Activated naive CD8-positive, alpha-beta T cell treated with anti-CD3 and anti-CD28 coated beads for 36 hours (primary cell): ENCODE measurements around the gene ADAMTS17. TPM values are rescaled to one million over a fixed set of nuclear protein-coding genes. Genes with fewer than 3 reads are reported as not detected.
"Not testable (repeated sequence)": the region's sequence is repeated elsewhere in the genome, so short reads cannot be mapped to it uniquely, and the experiment has no call there.

Experiments
- DNase-seq: peaks from one replicate; pipeline ENCODE4 v3.0.0; 2021
- H3K27ac Mint-ChIP-seq: one replicate; pipeline ENCODE4 v1.8.0; 2022; ENCODE audit warnings: mild to moderate bottlenecking, moderate library complexity, mixed read lengths
- H3K27me3 Mint-ChIP-seq: one replicate; pipeline ENCODE4 v1.8.0; 2022; ENCODE audit warnings: mild to moderate bottlenecking, mixed read lengths
- H3K36me3 Mint-ChIP-seq: one replicate; pipeline ENCODE4 v1.8.0; 2021; ENCODE audit warnings: mild to moderate bottlenecking, mixed read lengths
- H3K4me1 Mint-ChIP-seq: one replicate; pipeline ENCODE4 v1.8.0; 2021; ENCODE audit warnings: mixed read lengths
- H3K4me3 Mint-ChIP-seq: one replicate; pipeline ENCODE4 v1.8.0; 2022; ENCODE audit warnings: mild to moderate bottlenecking, moderate library complexity, mixed read lengths
- H3K9me3 Mint-ChIP-seq: one replicate; pipeline ENCODE4 v1.8.0; 2022; ENCODE audit warnings: mixed read lengths
- total RNA-seq, 2 experiments: library from RNA; stranded (reverse); gene quantifications; one replicate each; pipeline ENCODE4 v1.2.3, GENCODE V29; 2021

ADAMTS17 gene
- total RNA-seq, 2 experiments from 2014 or later: 2.5 to 3.6 TPM

DNA sequence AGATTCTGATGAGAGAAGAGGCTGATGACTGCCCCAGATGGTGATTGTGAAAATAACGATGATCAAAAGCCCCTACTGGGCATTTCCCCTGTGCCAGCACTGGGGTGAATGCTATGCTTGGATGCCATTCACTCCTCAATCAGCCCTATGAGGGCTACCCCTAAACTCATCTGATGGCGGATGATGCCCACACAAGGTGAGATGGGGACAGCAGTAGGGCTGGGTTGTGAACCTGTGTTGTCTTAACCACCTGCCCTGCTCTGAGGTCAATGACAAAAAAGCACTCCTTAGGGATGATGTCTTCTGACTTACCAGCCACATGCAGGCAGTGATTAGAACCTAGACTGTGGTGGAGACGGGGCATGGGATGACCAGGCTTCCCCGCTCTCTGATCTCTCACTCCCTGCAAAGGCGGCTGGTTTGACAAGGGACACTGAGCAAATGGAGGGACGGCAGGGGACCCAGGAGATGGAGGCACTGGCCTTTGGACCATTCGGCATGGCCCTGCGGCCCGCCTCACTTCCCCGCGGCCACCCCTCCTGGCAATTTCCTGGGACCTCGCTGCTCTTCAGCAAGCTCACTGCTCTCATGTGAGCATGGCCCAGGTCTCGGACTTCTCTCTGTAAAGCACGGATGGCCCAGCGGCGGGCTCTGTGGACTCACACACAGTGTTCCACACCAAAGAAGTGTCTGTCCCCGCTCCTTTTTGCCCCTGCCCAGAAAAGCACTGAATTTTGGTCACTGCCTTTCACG is 357.1 kb downstream of the ADAMTS17 start:
- Mint-ChIP-seq H3K27ac (no peak overlapping the region), H3K36me3 (peaks cover 10% of the 10 kb centered on the region), H3K4me1 (peaks cover 5% of the 10 kb centered on the region), H3K9me3 (no peaks in the 10 kb centered on the region), H3K4me3 (no peak overlapping the region), H3K27me3 (no peaks in the 10 kb centered on the region)
- no peak for DNase-seq

DNA sequence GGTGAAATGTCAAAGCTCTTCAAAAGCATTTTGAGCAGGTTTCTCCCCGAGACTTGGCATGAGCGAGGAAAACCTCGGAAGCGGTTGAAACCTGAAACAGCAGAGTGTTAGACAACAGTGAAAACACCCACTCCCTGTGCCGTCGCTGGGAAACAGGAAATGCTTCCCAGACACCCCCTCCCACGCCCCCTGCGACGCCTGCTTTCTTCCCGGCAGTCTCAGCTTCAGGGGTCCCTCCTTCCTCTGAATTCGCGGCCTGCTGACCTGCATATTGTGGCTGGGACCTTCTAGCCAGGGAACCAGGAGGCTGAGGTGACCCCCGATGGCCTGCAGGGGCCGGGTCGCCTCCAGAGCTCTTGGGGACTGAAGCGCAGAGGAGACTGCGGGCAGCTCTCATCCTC is 357.9 kb downstream of the ADAMTS17 start:
- H3K4me1 Mint-ChIP-seq: peaks cover 5% of the 10 kb centered on the region
- H3K27ac Mint-ChIP-seq: no peak overlapping the region
- DNase-seq: no peak

DNA sequence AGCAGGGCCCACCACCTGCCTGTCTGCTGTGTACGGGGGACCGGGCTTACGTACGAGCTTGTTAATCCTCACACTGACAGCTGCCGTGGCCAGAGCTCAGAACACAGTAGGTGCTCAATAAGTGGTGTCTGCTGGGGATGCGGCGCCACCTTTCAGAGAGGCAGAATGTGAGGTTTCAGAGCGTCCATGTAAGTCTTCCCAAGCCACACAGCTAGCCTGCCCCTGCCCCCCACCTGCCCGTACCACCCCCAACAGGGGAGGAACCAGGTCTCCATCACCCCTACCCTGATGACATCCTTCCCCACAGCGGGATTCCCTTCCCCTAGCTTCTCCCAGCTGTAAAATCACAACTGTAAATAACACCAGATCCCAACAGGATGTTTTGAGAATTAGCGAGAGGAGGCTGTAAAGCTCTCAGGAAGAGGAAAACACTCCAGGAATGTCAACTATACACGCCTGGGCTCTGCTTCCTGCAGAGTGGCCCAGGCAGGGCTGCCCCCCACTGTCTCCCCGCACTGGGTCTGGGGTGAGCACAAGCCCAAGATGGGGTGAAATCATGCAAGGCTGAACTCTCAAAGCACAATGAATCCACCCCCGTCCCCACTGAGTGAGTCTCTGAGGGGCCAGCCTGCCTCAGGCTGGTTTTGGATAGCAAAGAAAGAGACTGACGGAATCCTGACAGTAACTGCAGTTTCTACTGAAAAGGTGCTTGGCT is 358.4 kb downstream of the ADAMTS17 start:
- no peak overlapping the region for H3K27ac Mint-ChIP-seq
- no peaks in the 10 kb centered on the region for H3K9me3 Mint-ChIP-seq
- no peaks in the 10 kb centered on the region for H3K27me3 Mint-ChIP-seq
- H3K4me1 Mint-ChIP-seq: peaks cover 5% of the 10 kb centered on the region
- H3K36me3 Mint-ChIP-seq: peaks cover 2% of the 10 kb centered on the region
- DNase-seq: no peak
- H3K4me3 Mint-ChIP-seq: no peak overlapping the region

More for the DNA sequence above, 357.9 kb downstream of the ADAMTS17 start:
- Mint-ChIP-seq H3K36me3 (peaks cover 5% of the 10 kb centered on the region), H3K9me3 (no peaks in the 10 kb centered on the region), H3K27me3 (no peaks in the 10 kb centered on the region), H3K4me3 (no peak overlapping the region)

DNA sequence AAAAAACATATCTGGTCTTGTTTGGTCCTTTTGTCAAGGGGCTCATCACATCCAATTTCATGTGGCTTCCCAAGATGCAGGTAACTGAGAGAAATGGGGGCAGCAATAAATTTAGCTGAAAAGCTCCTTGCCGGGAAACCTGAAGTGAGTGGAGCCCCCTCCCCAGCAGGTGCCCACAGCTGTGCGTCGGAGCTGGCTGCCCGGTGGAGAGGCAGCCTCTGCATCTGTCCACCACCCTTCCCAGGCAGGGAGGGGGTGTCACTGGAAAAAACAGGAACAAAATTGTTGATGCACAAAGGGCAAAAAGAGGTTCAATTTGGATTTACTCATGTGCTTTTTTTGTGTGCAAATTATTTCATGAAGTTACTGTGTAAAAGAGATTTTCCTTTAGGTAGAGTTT is 359.1 kb downstream of the ADAMTS17 start:
- Mint-ChIP-seq H3K27me3 (no peaks in the 10 kb centered on the region), H3K27ac (no peak overlapping the region), H3K4me3 (no peak overlapping the region), H3K4me1 (peaks cover 5% of the 10 kb centered on the region), H3K36me3 (no peaks in the 10 kb centered on the region), H3K9me3 (no peaks in the 10 kb centered on the region)
- DNase-seq: no peak

DNA sequence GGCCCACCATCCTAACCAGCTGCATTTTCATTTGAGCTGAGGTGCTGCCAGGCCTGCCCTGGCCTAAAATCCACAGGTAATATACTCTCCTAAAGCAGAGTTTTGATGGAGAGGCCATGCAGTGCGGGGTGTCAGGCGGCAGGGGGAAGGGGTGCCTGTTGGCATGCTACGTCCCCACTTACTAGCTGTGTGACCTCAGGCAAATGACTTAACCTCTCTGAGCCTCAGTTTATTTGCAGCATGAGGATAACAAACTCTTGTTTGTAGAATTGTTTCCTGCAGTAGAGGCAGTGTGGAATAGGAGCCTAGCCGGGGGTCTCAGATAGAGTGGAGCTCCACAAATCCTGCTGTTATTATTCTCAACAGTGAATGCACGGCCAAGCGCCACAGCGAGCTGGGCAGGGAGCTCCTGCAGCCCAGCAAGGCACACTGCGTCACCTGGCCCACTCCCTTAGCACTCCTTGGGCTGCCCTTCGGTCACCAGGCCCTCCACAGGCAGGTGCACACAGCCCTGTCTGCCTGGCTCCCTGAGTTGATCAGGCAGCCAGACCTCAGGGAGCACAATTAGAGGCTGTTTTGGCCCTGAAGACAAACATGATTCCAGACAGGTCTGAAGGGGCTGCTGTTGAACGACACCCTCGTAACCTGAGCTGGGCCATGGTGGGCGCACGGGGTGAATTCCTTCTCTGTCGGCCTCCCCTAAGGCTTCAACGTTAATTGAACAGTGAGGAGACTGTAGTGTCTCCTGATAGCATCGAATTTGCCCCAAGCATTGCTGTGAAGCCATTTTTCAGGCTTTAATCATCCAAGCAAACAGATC is 359.7 kb downstream of the ADAMTS17 start:
- Mint-ChIP-seq H3K9me3 (no peaks in the 10 kb centered on the region), H3K27me3 (no peaks in the 10 kb centered on the region), H3K4me1 (peaks cover 5% of the 10 kb centered on the region), H3K27ac (no peak overlapping the region), H3K36me3 (no peaks in the 10 kb centered on the region), H3K4me3 (no peak overlapping the region)
- DNase-seq: no peak

DNA sequence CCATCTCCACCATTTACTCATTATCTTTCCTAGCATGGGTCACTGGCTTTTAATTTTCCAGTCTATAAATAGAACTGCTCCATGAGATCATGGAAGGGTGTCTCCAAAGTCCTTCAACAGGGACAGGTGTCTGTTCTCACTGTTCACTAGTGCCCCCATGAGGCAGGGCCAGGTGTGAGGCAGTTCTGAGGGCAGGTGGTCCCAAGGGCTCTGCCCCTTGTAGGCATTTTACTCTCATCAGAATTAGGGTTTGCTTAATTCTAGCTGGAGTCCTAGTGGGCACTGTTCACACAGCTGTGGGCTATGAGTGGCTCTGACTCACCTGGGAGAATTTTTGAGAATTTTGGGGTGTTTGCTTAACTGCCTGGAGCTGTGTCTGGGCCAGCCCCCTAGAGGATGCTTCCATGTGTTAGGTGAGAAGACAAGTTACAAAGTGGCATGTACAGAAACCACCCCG is 360.6 kb downstream of the ADAMTS17 start:
- DNase-seq: no peak
- no peaks in the 10 kb centered on the region for H3K36me3 Mint-ChIP-seq

DNA sequence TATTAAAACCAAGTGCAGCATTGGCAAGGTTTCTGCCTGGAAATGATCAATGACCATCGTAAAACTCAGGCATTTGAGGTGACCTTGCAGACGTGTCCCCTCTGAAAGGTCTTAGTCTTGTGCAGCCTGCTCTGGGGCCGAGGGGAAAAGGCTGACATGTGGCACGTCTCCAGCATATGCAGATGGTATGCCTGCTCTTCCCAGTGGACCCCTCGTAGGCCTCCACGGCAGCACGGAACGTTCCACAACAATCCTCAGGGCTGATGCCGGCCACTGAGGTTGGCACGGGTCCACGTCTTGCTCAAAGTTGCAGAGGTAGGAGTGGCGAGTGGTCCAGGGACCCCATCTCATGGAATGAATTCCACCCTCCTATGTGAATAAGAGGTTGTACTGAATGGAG is 361.0 kb downstream of the ADAMTS17 start:
- H3K27ac Mint-ChIP-seq: no peak overlapping the region

More for the DNA sequence above, 360.6 kb downstream of the ADAMTS17 start:
- H3K9me3 Mint-ChIP-seq: no peaks in the 10 kb centered on the region
- no peak overlapping the region for H3K27ac Mint-ChIP-seq
- no peak overlapping the region for H3K4me3 Mint-ChIP-seq
- H3K4me1 Mint-ChIP-seq: peaks cover 5% of the 10 kb centered on the region
- no peaks in the 10 kb centered on the region for H3K27me3 Mint-ChIP-seq

DNA sequence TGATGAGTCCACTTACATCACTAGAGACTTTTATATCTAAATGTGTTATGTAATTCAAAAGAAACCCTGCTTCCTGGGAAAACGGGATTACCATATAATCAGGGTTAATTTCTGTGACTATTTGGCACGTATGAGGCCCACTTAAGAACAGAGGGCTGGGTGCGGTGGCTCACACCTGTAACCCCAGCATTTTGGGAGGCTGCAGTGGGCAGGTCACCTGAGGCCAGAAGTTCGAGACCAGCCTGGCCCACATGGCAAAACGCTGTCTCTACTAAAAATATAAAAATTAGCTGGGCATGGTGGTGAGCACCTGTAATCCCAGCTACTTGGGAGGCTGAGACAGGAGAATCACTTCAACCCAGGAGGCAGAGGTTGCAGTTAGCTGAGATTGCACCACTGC is 361.9 kb downstream of the ADAMTS17 start:
- H3K4me1 Mint-ChIP-seq, H3K27ac Mint-ChIP-seq, H3K36me3 Mint-ChIP-seq, H3K27me3 Mint-ChIP-seq, DNase-seq, H3K4me3 Mint-ChIP-seq, H3K9me3 Mint-ChIP-seq: not testable (repeated sequence)

More for the DNA sequence above, 361.0 kb downstream of the ADAMTS17 start:
- Mint-ChIP-seq H3K9me3 (no peaks in the 10 kb centered on the region), H3K4me1 (peaks cover 5% of the 10 kb centered on the region), H3K27me3 (no peaks in the 10 kb centered on the region), H3K4me3 (no peak overlapping the region), H3K36me3 (no peaks in the 10 kb centered on the region)
- no peak for DNase-seq

DNA sequence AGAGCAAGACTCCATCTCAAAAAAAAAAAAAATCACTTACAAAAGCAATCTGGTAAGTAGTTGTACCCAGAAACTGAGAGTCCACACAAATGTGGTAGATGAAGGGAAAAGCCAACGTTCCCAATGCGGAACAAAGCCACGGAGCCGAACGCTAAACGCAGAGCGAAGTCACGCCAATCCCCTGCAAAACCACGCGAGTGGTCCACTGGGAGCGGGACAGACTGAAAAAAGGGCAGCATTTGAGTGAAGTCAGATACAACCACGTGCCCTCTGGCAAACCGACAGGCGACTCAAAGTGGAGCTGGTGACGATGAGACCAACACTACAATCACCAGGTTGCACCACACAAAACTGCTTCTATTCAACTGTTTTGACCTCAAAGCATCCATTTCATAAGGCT is 362.4 kb downstream of the ADAMTS17 start:
- Mint-ChIP-seq H3K27ac (no peak overlapping the region), H3K27me3 (no peaks in the 10 kb centered on the region), H3K4me3 (no peak overlapping the region), H3K9me3 (no peaks in the 10 kb centered on the region), H3K4me1 (peaks cover 5% of the 10 kb centered on the region), H3K36me3 (no peaks in the 10 kb centered on the region)
- DNase-seq: no peak

DNA sequence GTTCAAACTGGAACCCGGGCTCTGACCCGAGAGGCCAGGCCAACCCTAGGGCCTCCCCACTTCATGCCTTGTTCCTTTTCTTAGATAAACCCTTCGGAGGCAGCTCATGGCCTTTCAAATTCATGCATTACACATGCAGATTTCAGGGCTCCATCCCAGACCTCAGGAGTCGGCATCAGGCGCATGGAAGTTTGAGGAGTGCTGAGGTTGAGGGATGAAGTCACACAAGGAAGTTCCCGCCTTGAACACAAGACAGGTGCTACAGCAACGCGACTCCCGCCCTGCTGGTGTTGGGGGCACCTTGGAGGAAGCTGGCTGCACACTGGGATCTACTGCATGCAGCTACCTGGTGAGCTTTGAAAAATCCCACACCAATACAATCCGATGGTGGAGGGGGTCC is 363.3 kb downstream of the ADAMTS17 start:
- Mint-ChIP-seq H3K4me1 (no peaks in the 10 kb centered on the region), H3K36me3 (no peaks in the 10 kb centered on the region), H3K27ac (no peak overlapping the region), H3K4me3 (no peak overlapping the region), H3K9me3 (no peaks in the 10 kb centered on the region), H3K27me3 (no peaks in the 10 kb centered on the region)
- no peak for DNase-seq

DNA sequence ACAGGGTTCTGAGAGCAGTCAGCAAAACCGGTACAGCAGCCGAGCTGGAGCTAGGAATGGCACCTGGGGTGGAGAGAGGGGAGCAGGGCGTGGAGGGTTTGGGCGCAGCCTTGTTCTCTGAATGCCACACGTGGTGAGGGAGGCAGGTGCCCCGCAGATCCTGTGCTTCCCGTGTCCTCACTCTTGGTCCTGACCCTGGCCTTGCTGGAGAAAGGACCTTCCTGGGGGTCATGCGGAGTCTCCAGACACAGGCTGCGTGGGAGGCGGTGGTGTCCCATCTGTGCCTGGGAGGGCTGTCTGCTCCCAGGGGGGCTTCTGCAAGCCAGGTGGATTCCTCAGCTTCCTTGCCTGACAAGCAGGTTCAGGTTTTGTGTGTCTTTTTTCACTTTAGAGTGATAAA is 363.8 kb downstream of the ADAMTS17 start:
- no peaks in the 10 kb centered on the region for H3K9me3 Mint-ChIP-seq
- no peaks in the 10 kb centered on the region for H3K4me1 Mint-ChIP-seq
- no peak for DNase-seq
- H3K27ac Mint-ChIP-seq: no peak overlapping the region
- H3K36me3 Mint-ChIP-seq: no peaks in the 10 kb centered on the region
- no peaks in the 10 kb centered on the region for H3K27me3 Mint-ChIP-seq
- H3K4me3 Mint-ChIP-seq: no peak overlapping the region

DNA sequence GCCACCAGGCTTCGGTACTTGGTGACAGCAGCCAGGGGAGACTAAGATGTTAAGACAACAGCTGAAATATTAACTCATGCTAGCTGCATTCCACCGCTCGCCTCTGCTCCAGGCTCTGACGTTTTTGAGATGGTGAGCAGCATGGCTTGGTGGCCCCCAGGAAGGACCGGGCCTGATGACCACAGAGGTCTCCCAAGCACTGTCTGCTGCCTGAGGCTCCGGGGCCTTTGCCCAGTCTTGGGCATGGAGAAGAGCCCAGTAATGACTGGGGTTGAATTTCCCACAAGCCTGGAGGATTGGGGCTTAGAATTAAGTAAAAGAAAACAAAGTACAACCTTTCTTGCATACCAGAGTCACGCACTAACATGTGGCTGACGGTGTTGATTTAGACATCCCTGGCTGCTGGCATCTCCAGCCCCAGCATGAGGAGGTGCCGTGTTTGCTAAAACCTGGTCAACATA is 364.9 kb downstream of the ADAMTS17 start:
- Mint-ChIP-seq H3K27ac (no peak overlapping the region), H3K36me3 (no peaks in the 10 kb centered on the region), H3K9me3 (no peaks in the 10 kb centered on the region), H3K4me3 (no peak overlapping the region), H3K4me1 (no peaks in the 10 kb centered on the region), H3K27me3 (no peaks in the 10 kb centered on the region)
- no peak for DNase-seq

DNA sequence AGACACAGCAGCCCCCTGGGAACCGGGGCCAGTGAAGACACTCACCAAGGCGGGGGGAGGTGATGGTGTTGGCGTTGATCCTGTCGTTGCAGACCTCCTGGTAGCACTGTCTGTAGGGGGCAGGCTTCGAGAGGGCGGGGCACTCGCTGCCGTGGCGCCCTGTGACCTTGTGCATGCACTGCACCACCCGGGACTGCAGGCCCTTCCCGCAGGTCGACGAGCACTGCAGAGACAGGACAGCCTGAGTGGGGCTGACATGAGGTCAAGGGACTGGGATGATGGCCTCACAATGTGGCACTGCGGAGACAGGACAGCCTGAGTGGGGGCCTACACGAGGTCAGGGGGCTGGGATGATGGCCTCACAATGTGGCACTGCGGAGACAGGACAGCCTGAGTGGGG is 365.8 kb downstream of the ADAMTS17 start:
- Mint-ChIP-seq H3K36me3 (no peaks in the 10 kb centered on the region), H3K9me3 (no peaks in the 10 kb centered on the region), H3K4me1 (no peaks in the 10 kb centered on the region), H3K27me3 (no peaks in the 10 kb centered on the region), H3K27ac (no peak overlapping the region), H3K4me3 (no peak overlapping the region)
- DNase-seq: no peak

DNA sequence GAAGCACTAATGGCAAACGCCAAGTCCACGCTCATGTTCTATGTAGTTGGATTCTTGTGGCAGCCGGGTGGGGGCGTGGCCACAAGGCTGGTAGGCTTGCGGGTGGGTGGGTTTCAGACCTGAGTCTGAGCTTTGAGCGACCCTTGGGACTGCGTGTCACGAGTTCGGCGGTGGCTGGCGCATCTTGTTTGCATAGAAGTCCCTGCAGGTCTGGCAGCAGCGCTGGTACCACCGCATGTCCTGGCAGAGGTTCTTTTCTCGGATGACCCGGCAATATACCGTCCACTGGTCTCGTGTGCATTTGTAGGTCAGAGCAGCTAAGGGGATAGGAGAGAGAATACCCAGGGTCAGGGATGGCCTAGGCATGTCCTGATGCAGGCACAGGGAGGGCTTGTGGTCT is 367.5 kb downstream of the ADAMTS17 start:
- H3K36me3 Mint-ChIP-seq: no peaks in the 10 kb centered on the region
- H3K4me1 Mint-ChIP-seq: no peaks in the 10 kb centered on the region
- H3K27me3 Mint-ChIP-seq: no peaks in the 10 kb centered on the region
- no peaks in the 10 kb centered on the region for H3K9me3 Mint-ChIP-seq
- H3K4me3 Mint-ChIP-seq: no peak overlapping the region
- no peak overlapping the region for H3K27ac Mint-ChIP-seq
- DNase-seq: no peak

DNA sequence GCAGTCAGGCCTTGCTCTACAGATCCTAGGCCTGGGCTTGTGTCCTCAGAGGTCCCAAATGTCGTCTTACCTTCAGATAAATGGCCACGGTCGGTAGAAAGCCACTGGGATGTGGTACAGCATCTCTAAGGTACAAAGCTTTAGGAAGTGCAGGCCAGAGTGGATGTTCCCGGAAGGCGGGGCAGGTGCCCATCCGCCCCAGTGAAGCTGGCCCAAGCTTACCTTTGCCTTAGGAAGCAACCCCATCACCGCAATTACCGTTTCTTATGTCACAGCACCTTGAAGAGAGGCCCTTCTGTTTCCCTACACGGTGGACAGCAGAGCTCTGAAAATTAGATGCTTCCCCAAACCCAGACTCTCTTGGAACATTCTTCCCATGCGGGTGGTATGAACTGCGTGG is 368.4 kb downstream of the ADAMTS17 start:
- no peak for DNase-seq
- no peaks in the 10 kb centered on the region for H3K9me3 Mint-ChIP-seq
- H3K27ac Mint-ChIP-seq: no peak overlapping the region
- no peaks in the 10 kb centered on the region for H3K4me1 Mint-ChIP-seq
- no peaks in the 10 kb centered on the region for H3K36me3 Mint-ChIP-seq
- H3K27me3 Mint-ChIP-seq: no peaks in the 10 kb centered on the region
- no peak overlapping the region for H3K4me3 Mint-ChIP-seq
